Activated naive CD4-positive, alpha-beta T cell treated with anti-CD3 and anti-CD28 coated beads, Interleukin-2, amount 50 U/mL, for 24 hours (primary cell): ENCODE data around the gene PTGER2.

Experiments used
- H3K27ac Mint-ChIP-seq: one replicate; pipeline ENCODE4 v1.8.0; 2021; ENCODE audit warnings: mild to moderate bottlenecking, mixed read lengths
- H3K27me3 Mint-ChIP-seq: one replicate; pipeline ENCODE4 v1.8.0; 2021; ENCODE audit warnings: mixed read lengths
- H3K36me3 Mint-ChIP-seq: one replicate; pipeline ENCODE4 v1.8.0; 2021; ENCODE audit warnings: mixed read lengths
- H3K4me1 Mint-ChIP-seq: one replicate; pipeline ENCODE4 v1.8.0; 2021; ENCODE audit warnings: mixed read lengths
- H3K4me3 Mint-ChIP-seq: one replicate; pipeline ENCODE4 v1.8.0; 2021; ENCODE audit warnings: mild to moderate bottlenecking, mixed read lengths
- H3K9me3 Mint-ChIP-seq: one replicate; pipeline ENCODE4 v1.8.0; 2021; ENCODE audit warnings: mixed read lengths

The PTGER2 gene

GRCh38 chr14:52313903-52314594, at the start of gene PTGER2:
Gene PTGER2, plus strand, starts transcription at chr14:52314312. Its CDS starts 237 bp downstream, at chr14:52314549.
- H3K27ac Mint-ChIP-seq, result peak within 1 kb of the TSS; percentile 92
- no peaks in the 10 kb centered on the region for H3K9me3 Mint-ChIP-seq
- H3K27me3 Mint-ChIP-seq, result peaks cover 3% of the 10 kb centered on the region
- H3K4me1 Mint-ChIP-seq, result peaks cover 76% of the 10 kb centered on the region
- no peaks in the 10 kb centered on the region for H3K36me3 Mint-ChIP-seq
- H3K4me3 Mint-ChIP-seq, result peak within 1 kb of the TSS; percentile 95

- Mint-ChIP-seq H3K9me3 (no peaks in the 10 kb centered on the region), H3K27ac (no peak overlapping the region), H3K4me3 (no peak overlapping the region), H3K27me3 (peaks cover 22% of the 10 kb centered on the region), H3K4me1 (peaks cover 38% of the 10 kb centered on the region), H3K36me3 (peaks cover 3% of the 10 kb centered on the region)
Observed at GRCh38 chr14:52265253-52265652, 48.9 kb upstream of the PTGER2 start.

GRCh38 chr14:52266179-52266578, 47.9 kb upstream of the PTGER2 start:
- Mint-ChIP-seq H3K4me1 (peaks cover 38% of the 10 kb centered on the region), H3K4me3 (no peak overlapping the region), H3K36me3 (peaks cover 3% of the 10 kb centered on the region), H3K9me3 (no peaks in the 10 kb centered on the region), H3K27ac (no peak overlapping the region), H3K27me3 (peaks cover 25% of the 10 kb centered on the region)

GRCh38 chr14:52266782-52267181, 47.3 kb upstream of the PTGER2 start:
- Mint-ChIP-seq H3K9me3 (no peaks in the 10 kb centered on the region), H3K4me3 (peak overlapping the region; percentile 86), H3K36me3 (peaks cover 3% of the 10 kb centered on the region), H3K27ac (no peak overlapping the region), H3K27me3 (peaks cover 25% of the 10 kb centered on the region), H3K4me1 (peaks cover 38% of the 10 kb centered on the region)

GRCh38 chr14:52267501-52268278, 46.4 kb upstream of the PTGER2 start, which contains the start of gene PTGDR:
Gene PTGDR, plus strand, starts transcription at chr14:52267698. Its CDS starts 117 bp downstream, at chr14:52267815.
- H3K4me3 Mint-ChIP-seq, result peak within 1 kb of the TSS; percentile 86
- peaks cover 3% of the 10 kb centered on the region for H3K36me3 Mint-ChIP-seq
- peaks cover 25% of the 10 kb centered on the region for H3K27me3 Mint-ChIP-seq
- peaks cover 38% of the 10 kb centered on the region for H3K4me1 Mint-ChIP-seq
- H3K27ac Mint-ChIP-seq, result peak within 1 kb of the TSS; percentile 52
- no peaks in the 10 kb centered on the region for H3K9me3 Mint-ChIP-seq

- peak overlapping the region; percentile 86 for H3K4me3 Mint-ChIP-seq
- H3K27me3 Mint-ChIP-seq, result peaks cover 25% of the 10 kb centered on the region
- peaks cover 3% of the 10 kb centered on the region for H3K36me3 Mint-ChIP-seq
- H3K4me1 Mint-ChIP-seq, result peaks cover 41% of the 10 kb centered on the region
- H3K9me3 Mint-ChIP-seq, result no peaks in the 10 kb centered on the region
- peak overlapping the region; percentile 52 for H3K27ac Mint-ChIP-seq
Observed at GRCh38 chr14:52268279-52269061, 45.6 kb upstream of the PTGER2 start.

- peaks cover 41% of the 10 kb centered on the region for H3K4me1 Mint-ChIP-seq
- no peak overlapping the region for H3K27ac Mint-ChIP-seq
- H3K36me3 Mint-ChIP-seq, result peaks cover 3% of the 10 kb centered on the region
- H3K4me3 Mint-ChIP-seq, result peak overlapping the region; percentile 86
- H3K9me3 Mint-ChIP-seq, result no peaks in the 10 kb centered on the region
- peaks cover 25% of the 10 kb centered on the region for H3K27me3 Mint-ChIP-seq
Observed at GRCh38 chr14:52269100-52269499, 45.0 kb upstream of the PTGER2 start.

GRCh38 chr14:52269982-52270381, 44.1 kb upstream of the PTGER2 start:
- H3K4me3 Mint-ChIP-seq, result peak overlapping the region; percentile 54
- no peak overlapping the region for H3K27ac Mint-ChIP-seq
- peaks cover 3% of the 10 kb centered on the region for H3K36me3 Mint-ChIP-seq
- peaks cover 39% of the 10 kb centered on the region for H3K4me1 Mint-ChIP-seq
- peaks cover 25% of the 10 kb centered on the region for H3K27me3 Mint-ChIP-seq
- no peaks in the 10 kb centered on the region for H3K9me3 Mint-ChIP-seq

GRCh38 chr14:52271538-52271937, 42.6 kb upstream of the PTGER2 start:
- no peak overlapping the region for H3K4me3 Mint-ChIP-seq
- no peaks in the 10 kb centered on the region for H3K9me3 Mint-ChIP-seq
- no peak overlapping the region for H3K27ac Mint-ChIP-seq
- peaks cover 5% of the 10 kb centered on the region for H3K36me3 Mint-ChIP-seq
- H3K27me3 Mint-ChIP-seq, result peaks cover 25% of the 10 kb centered on the region
- peaks cover 24% of the 10 kb centered on the region for H3K4me1 Mint-ChIP-seq

- H3K4me3 Mint-ChIP-seq, result peak overlapping the region; percentile 53
- H3K27me3 Mint-ChIP-seq, result peaks cover 19% of the 10 kb centered on the region
- peak overlapping the region; percentile 53 for H3K27ac Mint-ChIP-seq
- no peaks in the 10 kb centered on the region for H3K9me3 Mint-ChIP-seq
- peaks cover 5% of the 10 kb centered on the region for H3K36me3 Mint-ChIP-seq
- H3K4me1 Mint-ChIP-seq, result peaks cover 20% of the 10 kb centered on the region
Observed at GRCh38 chr14:52272375-52272774, 41.7 kb upstream of the PTGER2 start.

GRCh38 chr14:52275372-52275771, 38.7 kb upstream of the PTGER2 start:
- peaks cover 8% of the 10 kb centered on the region for H3K4me1 Mint-ChIP-seq
- H3K27me3 Mint-ChIP-seq, result peaks cover 4% of the 10 kb centered on the region
- H3K9me3 Mint-ChIP-seq, result no peaks in the 10 kb centered on the region
- H3K4me3 Mint-ChIP-seq, result no peak overlapping the region
- H3K36me3 Mint-ChIP-seq, result peaks cover 3% of the 10 kb centered on the region
- no peak overlapping the region for H3K27ac Mint-ChIP-seq

- no peaks in the 10 kb centered on the region for H3K9me3 Mint-ChIP-seq
- H3K27ac Mint-ChIP-seq, result no peak overlapping the region
- peaks cover 1% of the 10 kb centered on the region for H3K27me3 Mint-ChIP-seq
- H3K4me3 Mint-ChIP-seq, result no peak overlapping the region
- H3K36me3 Mint-ChIP-seq, result peaks cover 3% of the 10 kb centered on the region
- H3K4me1 Mint-ChIP-seq, result peaks cover 17% of the 10 kb centered on the region
Observed at GRCh38 chr14:52277552-52277951, 36.6 kb upstream of the PTGER2 start.

GRCh38 chr14:52279408-52279807, 34.7 kb upstream of the PTGER2 start:
- Mint-ChIP-seq H3K36me3 (peaks cover 3% of the 10 kb centered on the region), H3K4me3 (no peak overlapping the region), H3K27me3 (peaks cover 1% of the 10 kb centered on the region), H3K9me3 (no peaks in the 10 kb centered on the region), H3K4me1 (peaks cover 15% of the 10 kb centered on the region), H3K27ac (no peak overlapping the region)

- H3K36me3 Mint-ChIP-seq, result no peaks in the 10 kb centered on the region
- no peaks in the 10 kb centered on the region for H3K27me3 Mint-ChIP-seq
- H3K4me3 Mint-ChIP-seq, result no peak overlapping the region
- H3K4me1 Mint-ChIP-seq, result peaks cover 43% of the 10 kb centered on the region
- H3K9me3 Mint-ChIP-seq, result no peaks in the 10 kb centered on the region
- H3K27ac Mint-ChIP-seq, result no peak overlapping the region
Observed at GRCh38 chr14:52283099-52283498, 31.0 kb upstream of the PTGER2 start.
